ENCODE measurements around the gene ZC3H12A. TPM values are rescaled to one million over a fixed set of nuclear protein-coding genes. Genes with fewer than 3 reads are reported as not detected.
"Not testable (repeated sequence)": the region's sequence is repeated elsewhere in the genome, so short reads cannot be mapped to it uniquely, and the experiment has no call there.

Gene ZC3H12A
- polyA plus RNA-seq, 3 donors: 5.2 to 155 (median 5.8) TPM

- no peaks in the 10 kb centered on the region for H3K4me1 ChIP-seq (ENCODE audit: control insufficient read depth in 1 of 2, insufficient read depth in 2 of 2, low read length in 2 of 2)
- peaks cover 2% of the 10 kb centered on the region for H3K4me1 Mint-ChIP-seq
- no peak overlapping the region for H3K4me2 ChIP-seq (replicated peaks; ENCODE audit: extremely low read depth, low read length, poor library complexity, severe bottlenecking)
- no peak for DNase-seq
- no peak overlapping the region for H3K9ac ChIP-seq (ENCODE audit: insufficient read depth, low read length, poor library complexity, severe bottlenecking)
- no peak overlapping the region for H3K27ac ChIP-seq (ENCODE audit: low read depth in 1 of 2, low read length in 2 of 2)
- no peaks in the 10 kb centered on the region for H3K9me3 Mint-ChIP-seq
- H3K36me3 ChIP-seq (replicated peaks in 1 of 2; ENCODE audit: control insufficient read depth in 1 of 2, insufficient read depth in 2 of 2, low read length in 2 of 2): peaks cover 67 to 95% of the 10 kb centered on the region in 2 donors
- no peaks in the 10 kb centered on the region for H3K9me3 ChIP-seq (replicated peaks in 1 of 2; ENCODE audit: control insufficient read depth in 1 of 2, insufficient read depth in 1 of 2, low read length in 2 of 2)
- TF ChIP-seq CTCF (IDR thresholded peaks at IDR 0.05): no peak
- no peak overlapping the region for H3K4me3 Mint-ChIP-seq
- peaks cover 7% of the 10 kb centered on the region for H3K79me2 ChIP-seq (ENCODE audit: insufficient read depth, low read length)
- no peak overlapping the region for H3K4me3 ChIP-seq (replicated peaks in 1 of 3; ENCODE audit: low read depth in 2 of 3, low read length in 3 of 3)
- peaks cover 0 to 1% (median 0%) of the 10 kb centered on the region in 3 donors for H3K27me3 Mint-ChIP-seq (ENCODE audit: low read depth in 3 of 3)
- H2AFZ ChIP-seq (ENCODE audit: insufficient read depth, low read depth, low read length, poor library complexity, severe bottlenecking): no peak overlapping the region
- intact Hi-C loops (cut with micrococcal nuclease): no loop called here
- H3K36me3 Mint-ChIP-seq: peaks cover 61 to 87% of the 10 kb centered on the region in 2 donors
- no peak overlapping the region for H3K27ac Mint-ChIP-seq
- H4K20me1 ChIP-seq (ENCODE audit: insufficient read depth, low read length): peaks cover 4% of the 10 kb centered on the region
- no peaks in the 10 kb centered on the region for H3K27me3 ChIP-seq (ENCODE audit: control insufficient read depth in 2 of 2, insufficient read depth in 2 of 2, low read length in 2 of 2)
Observed at GRCh38 chr1:37502104-37502503, 27.7 kb downstream of the ZC3H12A start.

- H3K4me3 ChIP-seq (replicated peaks in 1 of 3; ENCODE audit: low read depth in 2 of 3, low read length in 3 of 3); H4K20me1 ChIP-seq (ENCODE audit: insufficient read depth, low read length); intact Hi-C loops (cut with micrococcal nuclease); H3K4me3 Mint-ChIP-seq; H3K9ac ChIP-seq (ENCODE audit: insufficient read depth, low read length, poor library complexity, severe bottlenecking); H3K9me3 ChIP-seq (replicated peaks in 1 of 2; ENCODE audit: control insufficient read depth in 1 of 2, insufficient read depth in 1 of 2, low read length in 2 of 2); H3K79me2 ChIP-seq (ENCODE audit: insufficient read depth, low read length); H3K27ac ChIP-seq (ENCODE audit: low read depth in 1 of 2, low read length in 2 of 2); H2AFZ ChIP-seq (ENCODE audit: insufficient read depth, low read depth, low read length, poor library complexity, severe bottlenecking); DNase-seq; H3K4me2 ChIP-seq (replicated peaks; ENCODE audit: extremely low read depth, low read length, poor library complexity, severe bottlenecking); H3K9me3 Mint-ChIP-seq; H3K4me1 ChIP-seq (ENCODE audit: control insufficient read depth in 1 of 2, insufficient read depth in 2 of 2, low read length in 2 of 2); H3K27me3 Mint-ChIP-seq (ENCODE audit: low read depth in 3 of 3); H3K27me3 ChIP-seq (ENCODE audit: control insufficient read depth in 2 of 2, insufficient read depth in 2 of 2, low read length in 2 of 2); H3K4me1 Mint-ChIP-seq: not testable (repeated sequence)
- H3K27ac Mint-ChIP-seq: peak overlapping the region in 1 of 7 donors; percentile 50
- peaks cover 66 to 90% of the 10 kb centered on the region in 2 donors for H3K36me3 Mint-ChIP-seq
- WGBS (ENCODE audit: insufficient coverage): 100% methylated on average over 1 of the region's 2 CpGs
- peaks cover 62 to 96% of the 10 kb centered on the region in 2 donors for H3K36me3 ChIP-seq (replicated peaks in 1 of 2; ENCODE audit: control insufficient read depth in 1 of 2, insufficient read depth in 2 of 2, low read length in 2 of 2)
Observed at GRCh38 chr1:37502791-37503190, 28.4 kb downstream of the ZC3H12A start.

Measured in CD14-positive monocyte (primary cell).